GM12872 (cell line): ENCODE measurements around the gene ZNF319.

ENCODE experiments used
- CTCF ChIP-seq: IDR thresholded peaks from 3 replicates; pipeline ENCODE4 v1.5.1; 2011; ENCODE audit warnings: low read depth, mild to moderate bottlenecking, low read length, moderate library complexity; ENCODE audit not compliant: insufficient read depth

The ZNF319 gene

GRCh38 chr16:58001781-58002415 lies 1.4 kb upstream of the ZNF319 start:
- no peak for TF ChIP-seq CTCF

- peak; percentile 72 for TF ChIP-seq CTCF
Measured at GRCh38 chr16:58000706-58001676, 519 bp upstream of the ZNF319 start, which contains the start of gene USB1. USB1 (plus strand) TSS chr16:58001407; CDS start chr16:58001484, 77 bp downstream.

GRCh38 chr16:57999366-57999970 lies 1.0 kb downstream of the ZNF319 start:
- TF ChIP-seq CTCF, result peak; percentile 25; the same call in 1 of the 3 replicates

- no peak for TF ChIP-seq CTCF
Measured at GRCh38 chr16:57998992-57999365, 1.5 kb downstream of the ZNF319 start.

- no peak for TF ChIP-seq CTCF
Measured at GRCh38 chr16:57998486-57998885, 2.0 kb downstream of the ZNF319 start.

- no peak for TF ChIP-seq CTCF
Measured at GRCh38 chr16:57997528-57998265, 2.8 kb downstream of the ZNF319 start.
